ENCODE data around the gene NKX2-3. TPM values are rescaled to one million over a fixed set of nuclear protein-coding genes. Genes with fewer than 3 reads are reported as not detected.

NKX2-3 gene
- total and polyA plus RNA-seq, 4 experiments from 2014 or later, result 0.09 TPM; not detected in 3

- ChIA-PET CTCF (ENCODE audit: partially characterized antibody) (no interaction called here), POLR2A (ENCODE audit: partially characterized antibody) (no interaction called here)
- Mint-ChIP-seq H3K4me3 (no peak overlapping the region), H3K9me3 (no peaks in the 10 kb centered on the region), H3K27ac (no peak overlapping the region), H3K36me3 (no peaks in the 10 kb centered on the region), H3K27me3 (peaks cover 44 to 80% of the 10 kb centered on the region in 2 donors), H3K4me1 (peaks cover 15 to 34% (median 25%) of the 10 kb centered on the region in 4 donors)
- H3K4me3 ChIP-seq (ENCODE audit: low read length in 2 of 2), result no peak overlapping the region
- peaks cover 32% of the 10 kb centered on the region for H3K27me3 ChIP-seq (ENCODE audit: insufficient read depth, low read length)
- H3K9me3 ChIP-seq (ENCODE audit: control insufficient read depth in 1 of 2, low read length in 2 of 2), result no peaks in the 10 kb centered on the region
- intact Hi-C loops (cut with micrococcal nuclease), result no loop called here
- DNase-seq, result no peak
- peaks cover 10% of the 10 kb centered on the region for H3K4me1 ChIP-seq (ENCODE audit: insufficient read depth, low read length)
- H3K36me3 ChIP-seq (ENCODE audit: insufficient read depth, low read length), result no peaks in the 10 kb centered on the region
- H3K27ac ChIP-seq (ENCODE audit: low read depth, low read length), result no peak overlapping the region
Observed at GRCh38 chr10:99527526-99528493, 4.9 kb upstream of the NKX2-3 start.

GRCh38 chr10:99528494-99529441 lies 4.0 kb upstream of the NKX2-3 start:
- peaks cover 36% of the 10 kb centered on the region for H3K27me3 ChIP-seq (ENCODE audit: insufficient read depth, low read length)
- intact Hi-C loops (cut with micrococcal nuclease), result no loop called here
- Mint-ChIP-seq H3K27ac (no peak overlapping the region), H3K4me3 (peak overlapping the region in 3 of 8 donors; percentile 11 to 22 (median 14)), H3K36me3 (no peaks in the 10 kb centered on the region), H3K27me3 (peaks cover 47 to 78% of the 10 kb centered on the region in 2 donors), H3K9me3 (no peaks in the 10 kb centered on the region), H3K4me1 (peaks cover 17 to 34% (median 25%) of the 10 kb centered on the region in 4 donors)
- no peak for DNase-seq
- H3K27ac ChIP-seq (ENCODE audit: low read depth, low read length), result no peak overlapping the region
- no peaks in the 10 kb centered on the region for H3K36me3 ChIP-seq (ENCODE audit: insufficient read depth, low read length)
- POLR2A ChIA-PET (ENCODE audit: partially characterized antibody), result no interaction called here
- H3K4me1 ChIP-seq (ENCODE audit: insufficient read depth, low read length), result peaks cover 13% of the 10 kb centered on the region
- CTCF ChIA-PET (ENCODE audit: partially characterized antibody), result no interaction called here
- H3K4me3 ChIP-seq (ENCODE audit: low read length in 2 of 2), result no peak overlapping the region
- H3K9me3 ChIP-seq (ENCODE audit: control insufficient read depth in 1 of 2, low read length in 2 of 2), result no peaks in the 10 kb centered on the region

- DNase-seq, result no peak
- H3K27me3 ChIP-seq (ENCODE audit: insufficient read depth, low read length), result peaks cover 44% of the 10 kb centered on the region
- H3K27me3 Mint-ChIP-seq, result peaks cover 51 to 78% of the 10 kb centered on the region in 2 donors
- no peaks in the 10 kb centered on the region for H3K36me3 Mint-ChIP-seq
- H3K9me3 Mint-ChIP-seq, result no peaks in the 10 kb centered on the region
- intact Hi-C loops (cut with micrococcal nuclease), result no loop called here
- no peaks in the 10 kb centered on the region for H3K9me3 ChIP-seq (ENCODE audit: control insufficient read depth in 1 of 2, low read length in 2 of 2)
- peaks cover 20 to 42% (median 32%) of the 10 kb centered on the region in 4 donors for H3K4me1 Mint-ChIP-seq
- H3K27ac Mint-ChIP-seq, result no peak overlapping the region
- H3K4me1 ChIP-seq (ENCODE audit: insufficient read depth, low read length), result peaks cover 14% of the 10 kb centered on the region
- POLR2A ChIA-PET (ENCODE audit: partially characterized antibody), result no interaction called here
- H3K27ac ChIP-seq (ENCODE audit: low read depth, low read length), result no peak overlapping the region
- H3K4me3 ChIP-seq (ENCODE audit: low read length in 2 of 2), result no peak overlapping the region
- CTCF ChIA-PET (ENCODE audit: partially characterized antibody), result interaction anchor here (1.0 kb wide), 1 partner anchor 31 kb away, joined by 3 read pairs; no protein-coding TSS in a partner anchor
- H3K36me3 ChIP-seq (ENCODE audit: insufficient read depth, low read length), result no peaks in the 10 kb centered on the region
- H3K4me3 Mint-ChIP-seq, result peak overlapping the region in 2 of 8 donors; percentile 10 to 22
Observed at GRCh38 chr10:99529591-99530107, 3.1 kb upstream of the NKX2-3 start.

GRCh38 chr10:99530108-99531025 lies 2.4 kb upstream of the NKX2-3 start:
- ChIA-PET CTCF (ENCODE audit: partially characterized antibody) (interaction anchor here (1.0 kb wide), 1 partner anchor 30 kb away, joined by 3 read pairs; no protein-coding TSS in a partner anchor), POLR2A (ENCODE audit: partially characterized antibody) (no interaction called here)
- Histone ChIP-seq H3K27me3 (ENCODE audit: insufficient read depth, low read length) (peaks cover 44% of the 10 kb centered on the region), H3K9me3 (ENCODE audit: control insufficient read depth in 1 of 2, low read length in 2 of 2) (no peaks in the 10 kb centered on the region), H3K4me1 (ENCODE audit: insufficient read depth, low read length) (peaks cover 16% of the 10 kb centered on the region), H3K36me3 (ENCODE audit: insufficient read depth, low read length) (no peaks in the 10 kb centered on the region), H3K27ac (ENCODE audit: low read depth, low read length) (no peak overlapping the region), H3K4me3 (ENCODE audit: low read length in 2 of 2) (no peak overlapping the region)
- H3K4me1 Mint-ChIP-seq, result peaks cover 20 to 45% (median 34%) of the 10 kb centered on the region in 4 donors
- H3K9me3 Mint-ChIP-seq, result no peaks in the 10 kb centered on the region
- H3K27ac Mint-ChIP-seq, result no peak overlapping the region
- H3K36me3 Mint-ChIP-seq, result no peaks in the 10 kb centered on the region
- H3K27me3 Mint-ChIP-seq, result peaks cover 53 to 73% of the 10 kb centered on the region in 2 donors
- intact Hi-C loops (cut with micrococcal nuclease), result no loop called here
- DNase-seq, result no peak
- H3K4me3 Mint-ChIP-seq, result peak overlapping the region in 5 of 8 donors; percentile 10 to 65 (median 57)

GRCh38 chr10:99531026-99531695 lies 1.6 kb upstream of the NKX2-3 start:
- H3K9me3 ChIP-seq (ENCODE audit: control insufficient read depth in 1 of 2, low read length in 2 of 2), result no peaks in the 10 kb centered on the region
- H3K27me3 ChIP-seq (ENCODE audit: insufficient read depth, low read length), result peaks cover 44% of the 10 kb centered on the region
- no peaks in the 10 kb centered on the region for H3K36me3 Mint-ChIP-seq
- no peaks in the 10 kb centered on the region for H3K36me3 ChIP-seq (ENCODE audit: insufficient read depth, low read length)
- H3K4me3 Mint-ChIP-seq, result peak overlapping the region in 3 of 8 donors; percentile 10 to 72 (median 29)
- POLR2A ChIA-PET (ENCODE audit: partially characterized antibody), result no interaction called here
- no peak for DNase-seq
- peaks cover 53 to 71% of the 10 kb centered on the region in 2 donors for H3K27me3 Mint-ChIP-seq
- no peak overlapping the region for H3K27ac Mint-ChIP-seq
- intact Hi-C loops (cut with micrococcal nuclease), result no loop called here
- H3K27ac ChIP-seq (ENCODE audit: low read depth, low read length), result no peak overlapping the region
- CTCF ChIA-PET (ENCODE audit: partially characterized antibody), result no interaction called here
- H3K9me3 Mint-ChIP-seq, result no peaks in the 10 kb centered on the region
- H3K4me3 ChIP-seq (ENCODE audit: low read length in 2 of 2), result no peak overlapping the region
- H3K4me1 ChIP-seq (ENCODE audit: insufficient read depth, low read length), result peaks cover 23% of the 10 kb centered on the region
- H3K4me1 Mint-ChIP-seq, result peaks cover 20 to 50% (median 38%) of the 10 kb centered on the region in 4 donors
